Activated naive CD8-positive, alpha-beta T cell treated with anti-CD3 and anti-CD28 coated beads, Interleukin-2, amount 50 U/mL, for 16 hours (primary cell): ENCODE measurements around the gene RSRC1.
"Not testable (repeated sequence)": the region's sequence is repeated elsewhere in the genome, so short reads cannot be mapped to it uniquely, and the experiment has no call there.

Source experiments
- DNase-seq: peaks from one replicate; pipeline ENCODE4 v3.0.0-alpha.2; 2020; ENCODE audit warnings: low read depth, low spot score

The RSRC1 gene

GRCh38 chr3:158109804-158110657 is at the start of gene RSRC1:
TSS of gene RSRC1 (plus strand) at chr3:158110089. CDS start at chr3:158122105, 12,016 bp downstream.
- peak; percentile 38 for DNase-seq

- not testable (repeated sequence) for DNase-seq
Observed at GRCh38 chr3:158065574-158065973, 44.3 kb upstream of the RSRC1 start.

GRCh38 chr3:158072790-158073189 is 37.1 kb upstream of the RSRC1 start:
- DNase-seq = no peak

GRCh38 chr3:158074591-158074990 is 35.3 kb upstream of the RSRC1 start:
- DNase-seq = no peak

- DNase-seq = no peak
Observed at GRCh38 chr3:158079599-158079998, 30.3 kb upstream of the RSRC1 start.

GRCh38 chr3:158084651-158085050 is 25.2 kb upstream of the RSRC1 start:
- no peak for DNase-seq

- DNase-seq = no peak
Observed at GRCh38 chr3:158085358-158085757, 24.5 kb upstream of the RSRC1 start.

- no peak for DNase-seq
Observed at GRCh38 chr3:158085931-158086330, 24.0 kb upstream of the RSRC1 start.

- no peak for DNase-seq
Observed at GRCh38 chr3:158086361-158086760, 23.5 kb upstream of the RSRC1 start.

- DNase-seq = no peak
Observed at GRCh38 chr3:158086776-158087175, 23.1 kb upstream of the RSRC1 start.

- DNase-seq = no peak
Observed at GRCh38 chr3:158091531-158091930, 18.4 kb upstream of the RSRC1 start.

- DNase-seq = no peak
Observed at GRCh38 chr3:158093526-158093925, 16.4 kb upstream of the RSRC1 start.

GRCh38 chr3:158094235-158095110 is 15.4 kb upstream of the RSRC1 start:
- DNase-seq = no peak

GRCh38 chr3:158095111-158095813 is 14.6 kb upstream of the RSRC1 start:
- no peak for DNase-seq

GRCh38 chr3:158095814-158096704 is 13.8 kb upstream of the RSRC1 start:
- DNase-seq = no peak

- DNase-seq = no peak
Observed at GRCh38 chr3:158097081-158097592, 12.8 kb upstream of the RSRC1 start.

- DNase-seq = peak; percentile 35
Observed at GRCh38 chr3:158097593-158098308, 12.1 kb upstream of the RSRC1 start.

GRCh38 chr3:158098309-158098639 is 11.6 kb upstream of the RSRC1 start:
- DNase-seq = no peak

GRCh38 chr3:158098834-158099424 is 11.0 kb upstream of the RSRC1 start:
- no peak for DNase-seq

- no peak for DNase-seq
Observed at GRCh38 chr3:158100681-158101080, 9.2 kb upstream of the RSRC1 start.
